Hepatocyte (in vitro differentiated cells): ENCODE measurements around the gene PFN4. TPM values are rescaled to one million over a fixed set of nuclear protein-coding genes. Genes with fewer than 3 reads are reported as not detected.

Experiments
- DNase-seq: peaks from one replicate; pipeline ENCODE4 v3.0.0-alpha.2; 2016; ENCODE audit warnings: low spot score
- H2AFZ ChIP-seq: fragments of 200-600 bp; sonication (generic); 2 replicates; pipeline ENCODE4 v1.6.0; 2016; ENCODE audit warnings: antibody characterized with exemption, mild to moderate bottlenecking
- H3K27ac ChIP-seq: fragments of 200-600 bp; sonication (generic); 2 replicates; pipeline ENCODE4 v1.5.1; 2016; ENCODE audit warnings: mild to moderate bottlenecking
- H3K27me3 ChIP-seq: fragments of 200-600 bp; sonication (generic); 2 replicates; pipeline ENCODE4 v1.6.1; 2016
- H3K36me3 ChIP-seq: fragments of 200-600 bp; sonication (generic); replicated peaks from 2 replicates; pipeline ENCODE4 v1.5.1; 2016; ENCODE audit warnings: low read depth; ENCODE audit not compliant: insufficient read depth
- H3K4me1 ChIP-seq: fragments of 200-600 bp; sonication (generic); 2 replicates; pipeline ENCODE4 v1.5.1; 2016; ENCODE audit warnings: mild to moderate bottlenecking, moderate library complexity; ENCODE audit not compliant: insufficient read depth
- H3K4me2 ChIP-seq: fragments of 200-600 bp; sonication (generic); 2 replicates; pipeline ENCODE4 v1.6.0; 2016
- H3K4me3 ChIP-seq: fragments of 200-600 bp; sonication (generic); 2 replicates; pipeline ENCODE4 v1.5.1; 2016; ENCODE audit warnings: mild to moderate bottlenecking
- H3K79me2 ChIP-seq: fragments of 200-600 bp; sonication (generic); 2 replicates; pipeline ENCODE4 v1.6.0; 2017; ENCODE audit warnings: mild to moderate bottlenecking
- H3K9me2 ChIP-seq: fragments of 200-600 bp; sonication (generic); replicated peaks from 2 replicates; pipeline ENCODE4 v1.6.0; 2017; ENCODE audit warnings: mild to moderate bottlenecking; ENCODE audit not compliant: insufficient read depth
- H3K9me3 ChIP-seq: fragments of 200-600 bp; sonication (generic); 2 replicates; pipeline ENCODE4 v1.5.1; 2016; ENCODE audit warnings: low read depth, mild to moderate bottlenecking
- H4K20me1 ChIP-seq: fragments of 200-600 bp; sonication (generic); 2 replicates; pipeline ENCODE4 v1.6.0; 2016; ENCODE audit warnings: mild to moderate bottlenecking; ENCODE audit not compliant: insufficient read depth, poor library complexity, severe bottlenecking
- CTCF ChIP-seq: fragments of 200-600 bp; sonication (generic); IDR thresholded peaks from 2 replicates; pipeline ENCODE4 v1.5.1; 2016; ENCODE audit warnings: antibody characterized with exemption, mild to moderate bottlenecking; ENCODE audit not compliant: poor library complexity
- EZH2 ChIP-seq: fragments of 200-600 bp; sonication (generic); IDR thresholded peaks from 2 replicates; pipeline ENCODE4 v1.6.1; 2016; ENCODE audit warnings: antibody characterized with exemption, mild to moderate bottlenecking, borderline replicate concordance
- EZH2phosphoT487 ChIP-seq: fragments of 200-600 bp; sonication (generic); IDR thresholded peaks from one replicate; pipeline ENCODE4 v1.6.1; 2018; ENCODE audit warnings: antibody characterized with exemption, mild to moderate bottlenecking, low read depth, moderate library complexity; ENCODE audit not compliant: unreplicated experiment, severe bottlenecking
- WGBS: methylation state at CpG from one replicate; pipeline ENCODE4 v1.1.6; 2016; ENCODE audit warnings: low lambda C conversion rate; ENCODE audit errors: missing lambda C conversion rate; 5-methylcytosine and 5-hydroxymethylcytosine counted together
- polyA plus RNA-seq: library from polyadenylated mRNA; unstranded; fragments of >200 nt; fragmentation: Nextera tagmentation; extraction: Ambion mirVana; gene quantifications from 2 replicates; pipeline ENCODE4 v1.2.1, GENCODE V29; 2016
- total RNA-seq: library from RNA; depleted of rRNA; stranded (reverse); fragments of >200 nt; gene quantifications from 2 replicates; pipeline ENCODE4 v1.2.3, GENCODE V29; 2014

The PFN4 gene, protein sequence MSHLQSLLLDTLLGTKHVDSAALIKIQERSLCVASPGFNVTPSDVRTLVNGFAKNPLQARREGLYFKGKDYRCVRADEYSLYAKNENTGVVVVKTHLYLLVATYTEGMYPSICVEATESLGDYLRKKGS
- total RNA-seq, result 0.24 and 1.2 TPM in 2 replicates
- 0.75 and 1.7 TPM in 2 replicates for polyA plus RNA-seq

DNA sequence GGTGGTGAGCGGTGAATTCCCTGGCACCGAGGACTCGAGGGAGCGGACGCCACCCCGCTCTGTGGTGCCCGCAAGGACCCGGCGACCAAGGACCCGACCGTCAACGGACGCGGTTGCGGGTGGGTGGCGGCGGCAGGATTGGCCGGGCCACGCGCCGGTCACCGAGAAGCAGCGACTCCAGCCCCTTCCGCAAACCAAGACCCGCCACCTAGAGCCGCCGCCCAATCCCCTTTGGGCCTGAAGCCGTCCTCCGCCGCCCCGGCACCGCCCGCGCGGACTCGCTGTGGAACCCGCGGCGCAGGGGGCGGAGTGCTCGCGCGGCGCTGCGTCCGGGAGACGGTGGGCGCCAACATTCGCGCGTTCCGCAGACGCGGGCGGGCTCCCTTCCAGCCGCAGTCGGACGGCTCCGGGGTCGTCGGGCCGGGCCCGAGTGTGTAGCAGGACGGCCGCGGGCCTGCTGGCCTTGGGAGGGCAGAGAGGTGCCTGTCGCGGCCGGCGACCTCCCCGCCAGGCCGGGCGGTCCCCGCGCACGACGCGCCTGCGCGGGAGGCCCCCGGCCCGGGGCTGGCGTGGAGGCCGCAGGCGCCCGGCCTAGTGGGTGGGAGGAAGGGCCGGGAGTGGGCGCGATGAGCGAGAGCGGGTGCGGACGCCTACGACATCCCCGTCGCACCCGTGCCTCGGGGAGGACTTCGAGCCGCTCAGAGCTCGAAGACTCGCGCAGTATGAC is at the start of gene PFN4, which contains the start of gene FAM228B:
PFN4 (minus strand) TSS at position 140 of the 727 bp plus-strand sequence. CDS start 799 bp downstream, outside the sequence.
FAM228B (plus strand) TSS at position 275 of the 727 bp plus-strand sequence. CDS start 893 bp downstream, outside the sequence.
- Histone ChIP-seq H3K4me3 (peak within 1 kb of the TSS; percentile 61), H3K9me2 (no peaks in the 10 kb centered on the region), H3K79me2 (peaks cover 12% of the 10 kb centered on the region), H2AFZ (peak within 1 kb of the TSS; percentile 97), H3K36me3 (no peaks in the 10 kb centered on the region), H3K27ac (peak within 1 kb of the TSS; percentile 98), H4K20me1 (no peaks in the 10 kb centered on the region), H3K4me1 (peaks cover 9% of the 10 kb centered on the region), H3K27me3 (no peaks in the 10 kb centered on the region), H3K4me2 (peak within 1 kb of the TSS; percentile 85), H3K9me3 (no peaks in the 10 kb centered on the region)
- TF ChIP-seq EZH2phosphoT487, result no peak
- TF ChIP-seq CTCF, result no peak
- TF ChIP-seq EZH2, result no peak
- DNase-seq, result peak; percentile 92
- WGBS, result under 1% methylated on average over 87 of the region's 103 CpGs

DNA sequence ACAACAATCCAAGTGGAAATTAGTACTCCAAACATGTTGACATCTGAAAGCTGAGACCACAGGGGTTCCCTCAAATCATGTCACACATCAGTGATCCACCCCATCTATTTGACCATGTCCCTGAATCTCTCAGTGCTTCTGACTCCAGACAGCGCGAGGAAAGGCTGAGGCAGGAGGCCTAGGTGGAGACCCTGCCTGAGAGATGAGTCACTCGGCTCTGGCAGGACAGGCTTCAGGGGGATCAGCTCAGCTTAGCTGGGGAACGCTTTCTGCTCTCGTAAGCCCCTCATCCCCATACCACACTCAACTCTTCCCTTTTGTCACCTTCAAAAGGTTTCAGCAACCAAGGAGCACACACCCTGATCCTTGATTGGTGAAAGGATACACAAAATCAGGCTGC is 45.9 kb upstream of the PFN4 start:
- Histone ChIP-seq H4K20me1 (no peaks in the 10 kb centered on the region), H3K79me2 (no peaks in the 10 kb centered on the region), H3K4me1 (no peaks in the 10 kb centered on the region), H2AFZ (no peak overlapping the region), H3K4me3 (no peak overlapping the region), H3K36me3 (no peaks in the 10 kb centered on the region), H3K9me3 (no peaks in the 10 kb centered on the region), H3K27me3 (no peaks in the 10 kb centered on the region), H3K4me2 (no peak overlapping the region), H3K27ac (no peak overlapping the region), H3K9me2 (no peaks in the 10 kb centered on the region)
- WGBS, result 71% methylated on average over 5 of the region's 5 CpGs
- no peak for DNase-seq
- TF ChIP-seq EZH2phosphoT487 (no peak), CTCF (no peak), EZH2 (no peak)

GRCh38 chr2:24164416-24164973 is 41.4 kb upstream of the PFN4 start:
- 58% methylated on average over 8 of the region's 8 CpGs for WGBS
- peaks cover 4% of the 10 kb centered on the region for H3K9me3 ChIP-seq
- peak; percentile 21 for DNase-seq
- no peak overlapping the region for H3K27ac ChIP-seq
- no peak overlapping the region for H3K4me3 ChIP-seq
- H3K27me3 ChIP-seq, result no peaks in the 10 kb centered on the region
- TF ChIP-seq CTCF, result peak; percentile 24
- no peak for TF ChIP-seq EZH2
- H3K36me3 ChIP-seq, result no peaks in the 10 kb centered on the region
- no peaks in the 10 kb centered on the region for H3K79me2 ChIP-seq
- H3K4me2 ChIP-seq, result no peak overlapping the region
- no peaks in the 10 kb centered on the region for H3K4me1 ChIP-seq
- no peak overlapping the region for H2AFZ ChIP-seq
- no peaks in the 10 kb centered on the region for H3K9me2 ChIP-seq
- no peaks in the 10 kb centered on the region for H4K20me1 ChIP-seq
